ENCODE measurements around the gene TMEM11. TPM values are rescaled to one million over a fixed set of nuclear protein-coding genes. Genes with fewer than 3 reads are reported as not detected.

The TMEM11 gene
- total RNA-seq, 4 donors from 2014 or later: 70.6 to 131 (median 90.9) TPM

- TF ChIP-seq POLR2A (IDR thresholded peaks at IDR 0.05): no peak
- TF ChIP-seq CTCF (IDR thresholded peaks at IDR 0.05 in 4 of 5, conservative IDR thresholded peaks at IDR 0.05 in 1 of 5): no peak
- H3K36me3 ChIP-seq: no peaks in the 10 kb centered on the region
- DNase-seq (no peak), ATAC-seq (no peak)
- no peaks in the 10 kb centered on the region for H3K27me3 ChIP-seq
- in situ Hi-C loops (cut with MboI; ENCODE audit: low sequenced_read_pairs in 4 of 4): loop anchor here in 1 of 4 donors (25.0 kb wide), 1 partner anchor 88 kb away; no protein-coding TSS in a partner anchor
- no peak overlapping the region for H3K4me3 ChIP-seq
- H3K27ac ChIP-seq: no peak overlapping the region
- intact Hi-C loops (cut with DNase I; ENCODE audit: low total_unique reads): no loop called here
- no peaks in the 10 kb centered on the region for H3K9me3 ChIP-seq
- peaks cover 15 to 21% of the 10 kb centered on the region in 2 donors for H3K4me1 ChIP-seq
Measured at GRCh38 chr17:21149621-21150020, 64.3 kb downstream of the TMEM11 start.

Other genes starting within 250 kb of the TMEM11 start
- gene USP22, start 171.2 kb downstream of the TMEM11 start, total RNA-seq: 100 to 1,000 TPM; 120 to 258 (median 143) TPM
- gene DHRS7B, start 87.2 kb downstream of the TMEM11 start, total RNA-seq: 10 to 100 TPM; 35.7 to 73.2 (median 43.2) TPM
- 10 to 100 TPM; 10.1 to 21.2 (median 15.5) TPM for gene NATD1, start 39.2 kb upstream of the TMEM11 start, total RNA-seq
- gene MAP2K3, start 70.5 kb upstream of the TMEM11 start, total RNA-seq: 100 to 1,000 TPM in 1 of 4 donors, 10 to 100 TPM in 3; 15.7 to 170 (median 63.8) TPM
- gene KCNJ12, start 162.2 kb upstream of the TMEM11 start, total RNA-seq: 10 to 100 TPM; 18.2 to 35.7 (median 29.2) TPM